ENCODE measurements around the gene DUSP15. TPM values are rescaled to one million over a fixed set of nuclear protein-coding genes. Genes with fewer than 3 reads are reported as not detected.

The DUSP15 gene
- total and polyA plus RNA-seq, 2 of the 8 experiments (the other 6 are each of a cell fraction or from before 2014, with no cell fraction given), result 0.91 to 3.2 TPM

GRCh38 chr20:31830406-31830981 is 39.8 kb downstream of the DUSP15 start:
- Histone ChIP-seq H3K56ac (replicated peaks; ENCODE audit: insufficient read length, low read depth, low read length) (no peak overlapping the region), H3K79me1 (ENCODE audit: low read depth, low read length) (no peaks in the 10 kb centered on the region)
- TF ChIP-seq BACH1 (IDR thresholded peaks at IDR 0.05; ENCODE audit: low read length), result no peak
- no peak for TF ChIP-seq POLR2AphosphoS5 (IDR thresholded peaks at IDR 0.05; ENCODE audit: low read depth, low read length)
- TF ChIP-seq GABPA (IDR thresholded peaks at IDR 0.05; ENCODE audit: borderline replicate concordance, insufficient read depth, low read length), result no peak
- TF ChIP-seq ATF3 (IDR thresholded peaks at IDR 0.05; ENCODE audit: insufficient read depth, low read depth, low read length), result no peak
- TF ChIP-seq CHD2 (IDR thresholded peaks at IDR 0.05; ENCODE audit: low read length), result no peak
- no peak for TF ChIP-seq SP2 (IDR thresholded peaks at IDR 0.05; ENCODE audit: low read length)
- TF ChIP-seq EZH2 (IDR thresholded peaks at IDR 0.05; ENCODE audit: low read depth, low read length, severe bottlenecking), result no peak
- TF ChIP-seq TEAD4 (IDR thresholded peaks at IDR 0.05; ENCODE audit: low read depth, low read length), result no peak
- no peak for TF ChIP-seq EP300 (IDR thresholded peaks at IDR 0.05; ENCODE audit: borderline replicate concordance in 1 of 2, low read depth in 2 of 2, low read length in 2 of 2)
- TF ChIP-seq NRF1 (IDR thresholded peaks at IDR 0.05; ENCODE audit: low read depth, low read length), result no peak

More at GRCh38 chr20:31830406-31830981, 39.8 kb downstream of the DUSP15 start:
- POLR2A ChIA-PET (ENCODE audit: partially characterized antibody), result interaction anchor here (1.6 kb wide), 1 partner anchor 14 kb away, joined by 5 read pairs; no protein-coding TSS in a partner anchor
- CTCF ChIA-PET (ENCODE audit: partially characterized antibody), result interaction anchor here (0.6 to 2.1 kb wide), 9 partner anchors 12 to 201 kb away, joined by 3 to 10 read pairs (median 4); partner anchors contain the start of genes FOXS1 and PDRG1
- Histone ChIP-seq H3K9ac (replicated peaks in 1 of 4; ENCODE audit: extremely low read depth in 1 of 4, low read depth in 3 of 4, low read length in 3 of 4) (no peak overlapping the region), H3K4ac (replicated peaks; ENCODE audit: insufficient read length, low read depth, low read length) (no peak overlapping the region), H3K23me2 (ENCODE audit: low read depth, low read length) (no peaks in the 10 kb centered on the region), H3K4me3 (ENCODE audit: extremely low read depth in 1 of 4, insufficient read depth in 2 of 4, low read depth in 3 of 4, low read length in 4 of 4) (no peak overlapping the region), H3K27me3 (replicated peaks in 1 of 4; ENCODE audit: control insufficient read depth in 3 of 4, extremely low read depth in 1 of 4, insufficient read depth in 3 of 4, low read length in 3 of 4) (no peaks in the 10 kb centered on the region), H3K36me3 (ENCODE audit: control insufficient read depth in 2 of 4, insufficient read depth in 4 of 4, low read length in 3 of 4) (no peaks in the 10 kb centered on the region; a peak in 1 of 8 replicates), H3K79me2 (ENCODE audit: control insufficient read depth in 1 of 2, insufficient read depth in 2 of 2, low read length in 2 of 2) (no peaks in the 10 kb centered on the region), H2AK5ac (ENCODE audit: low read depth, low read length) (no peak overlapping the region), H2BK15ac (ENCODE audit: low read length) (no peak overlapping the region), H3K4me2 (ENCODE audit: insufficient read depth in 1 of 2, low read depth in 2 of 2, low read length in 2 of 2) (no peak overlapping the region), H2BK5ac (ENCODE audit: low read depth, low read length) (no peak overlapping the region), H4K20me1 (replicated peaks in 1 of 2; ENCODE audit: control insufficient read depth in 1 of 2, insufficient read depth in 2 of 2, low read length in 2 of 2) (no peaks in the 10 kb centered on the region), H4K5ac (ENCODE audit: insufficient read length, low read depth, low read length) (no peak overlapping the region), H3K9me3 (ENCODE audit: insufficient read depth in 2 of 2, low read depth in 1 of 2, low read length in 1 of 2) (no peaks in the 10 kb centered on the region), H4K8ac (ENCODE audit: extremely low read depth, insufficient read depth, low read length) (no peak overlapping the region), H3K14ac (ENCODE audit: insufficient read length) (no peak overlapping the region), H3K23ac (ENCODE audit: insufficient read length) (no peak overlapping the region), H3K4me1 (replicated peaks in 1 of 4; ENCODE audit: control insufficient read depth in 3 of 4, insufficient read depth in 4 of 4, low read length in 3 of 4) (peaks cover 0 to 5% (median 5%) of the 10 kb centered on the region in 4 experiments; a peak in 5 of 7 replicates), H3K27ac (ENCODE audit: low read depth, low read length) (no peak overlapping the region), H2AFZ (ENCODE audit: low read length) (no peak overlapping the region), H2BK120ac (replicated peaks; ENCODE audit: low read depth, low read length) (no peak overlapping the region), H3K18ac (ENCODE audit: extremely low read depth, low read length) (no peak overlapping the region), H2BK12ac (ENCODE audit: low read depth, low read length) (no peak overlapping the region), H2BK20ac (ENCODE audit: low read length) (no peak overlapping the region), H4K91ac (replicated peaks; ENCODE audit: insufficient read length, low read length) (no peak overlapping the region)
- DNase-seq (ENCODE audit: low read depth in 1 of 2, low spot score in 2 of 2), result no peak
- WGBS, 2 experiments (ENCODE audit: extremely low coverage in 1 of 2, insufficient coverage in 1 of 2, insufficient read length in 1 of 2, insufficient replicate concordance in 2 of 2, low coverage in 1 of 2, low lambda C conversion rate in 2 of 2, missing lambda C conversion rate in 1 of 2), result 89% methylated on average over 8 of the region's 8 CpGs; no CpG with 5 or more reads in 1 of the 2 experiments
- no peak for FAIRE-seq

Data from H1 (cell line).